Skeletal muscle satellite cell (primary cell): Measurements from ENCODE around the gene SCYGR7.
"Not testable (repeated sequence)": the region's sequence is repeated elsewhere in the genome, so short reads cannot be mapped to it uniquely, and the experiment has no call there.

Experiments used
- H3K27me3 ChIP-seq: 2 replicates; pipeline ENCODE4 v1.7.0; 2013; ENCODE audit warnings: low read length; ENCODE audit not compliant: control insufficient read depth, insufficient read depth
- H3K36me3 ChIP-seq: 2 replicates; pipeline ENCODE4 v1.7.0; 2013; ENCODE audit warnings: mild to moderate bottlenecking, control low read depth, low read length; ENCODE audit not compliant: insufficient read depth
- H3K4me1 ChIP-seq: 2 replicates; pipeline ENCODE4 v1.7.0; 2013; ENCODE audit warnings: low read length; ENCODE audit not compliant: control insufficient read depth, insufficient read depth
- H3K4me2 ChIP-seq: 2 replicates; pipeline ENCODE4 v1.7.0; 2013; ENCODE audit warnings: mild to moderate bottlenecking, low read length
- H3K4me3 ChIP-seq: 2 replicates; pipeline ENCODE4 v1.7.0; 2013; ENCODE audit warnings: low read length
- H3K9ac ChIP-seq: 2 replicates; pipeline ENCODE4 v1.7.0; 2013; ENCODE audit warnings: mild to moderate bottlenecking, low read depth, low read length, moderate library complexity
- H3K9me3 ChIP-seq: replicated peaks from 2 replicates; pipeline ENCODE4 v1.7.0; 2013; ENCODE audit warnings: mild to moderate bottlenecking, control low read depth, low read length

Gene SCYGR7

GRCh38 chr2:227717687-227718567, 10.2 kb upstream of the SCYGR7 start, which contains the start of gene SLC19A3:
Gene SLC19A3, minus strand, starts transcription at chr2:227718028. Its CDS starts 15,710 bp downstream, at chr2:227702318.
- H3K9me3 ChIP-seq = no peaks in the 10 kb centered on the region
- peak within 1 kb of the TSS; percentile 74 for H3K4me3 ChIP-seq
- peak within 1 kb of the TSS; percentile 50 for H3K9ac ChIP-seq
- H3K4me2 ChIP-seq = peak within 1 kb of the TSS; percentile 96
- no peaks in the 10 kb centered on the region for H3K36me3 ChIP-seq
- H3K27me3 ChIP-seq = peaks cover 16% of the 10 kb centered on the region
- peaks cover 5% of the 10 kb centered on the region for H3K4me1 ChIP-seq

- Histone ChIP-seq H3K4me1 (peaks cover 5% of the 10 kb centered on the region), H3K4me2 (no peak overlapping the region), H3K9ac (no peak overlapping the region), H3K27me3 (peaks cover 21% of the 10 kb centered on the region), H3K9me3 (no peaks in the 10 kb centered on the region), H3K36me3 (no peaks in the 10 kb centered on the region), H3K4me3 (no peak overlapping the region)
Measured at GRCh38 chr2:227719641-227720040, 8.5 kb upstream of the SCYGR7 start.

GRCh38 chr2:227720680-227721079, 7.5 kb upstream of the SCYGR7 start:
- Histone ChIP-seq H3K27me3 (peaks cover 28% of the 10 kb centered on the region), H3K4me1 (peaks cover 5% of the 10 kb centered on the region), H3K4me3 (no peak overlapping the region), H3K9ac (no peak overlapping the region), H3K36me3 (no peaks in the 10 kb centered on the region), H3K4me2 (no peak overlapping the region), H3K9me3 (no peaks in the 10 kb centered on the region)

GRCh38 chr2:227722821-227723220, 5.3 kb upstream of the SCYGR7 start:
- H3K4me2 ChIP-seq, H3K4me3 ChIP-seq, H3K9me3 ChIP-seq, H3K36me3 ChIP-seq, H3K9ac ChIP-seq, H3K4me1 ChIP-seq: not testable (repeated sequence)
- H3K27me3 ChIP-seq = peaks cover 21% of the 10 kb centered on the region

GRCh38 chr2:227724394-227725039, 3.6 kb upstream of the SCYGR7 start, which contains the start of gene SCYGR6:
Gene SCYGR6, minus strand, starts transcription at chr2:227724757. Its CDS starts 0 bp downstream, at chr2:227724757.
- Histone ChIP-seq H3K4me1 (no peaks in the 10 kb centered on the region), H3K36me3 (no peaks in the 10 kb centered on the region), H3K9ac (no peak within 1 kb of the TSS), H3K4me2 (no peak within 1 kb of the TSS), H3K27me3 (peaks cover 21% of the 10 kb centered on the region), H3K4me3 (no peak within 1 kb of the TSS), H3K9me3 (no peaks in the 10 kb centered on the region)

GRCh38 chr2:227739351-227739750, 11.2 kb downstream of the SCYGR7 start:
- Histone ChIP-seq H3K9me3 (no peaks in the 10 kb centered on the region), H3K36me3 (no peaks in the 10 kb centered on the region), H3K9ac (no peak overlapping the region), H3K4me3 (no peak overlapping the region), H3K4me1 (no peaks in the 10 kb centered on the region), H3K27me3 (peaks cover 5% of the 10 kb centered on the region), H3K4me2 (no peak overlapping the region)

- H3K9me3 ChIP-seq, H3K9ac ChIP-seq, H3K4me3 ChIP-seq, H3K36me3 ChIP-seq, H3K4me1 ChIP-seq, H3K27me3 ChIP-seq, H3K4me2 ChIP-seq: not testable (repeated sequence)
Measured at GRCh38 chr2:227740705-227741104, 12.6 kb downstream of the SCYGR7 start.

GRCh38 chr2:227745594-227745993, 17.5 kb downstream of the SCYGR7 start, which contains the start of gene SCYGR8:
Gene SCYGR8, plus strand, starts transcription at chr2:227745894. Its CDS starts 0 bp downstream, at chr2:227745894.
- Histone ChIP-seq H3K27me3 (no peaks in the 10 kb centered on the region), H3K9me3 (no peaks in the 10 kb centered on the region), H3K9ac (no peak within 1 kb of the TSS), H3K4me3 (no peak within 1 kb of the TSS), H3K4me1 (no peaks in the 10 kb centered on the region), H3K4me2 (no peak within 1 kb of the TSS), H3K36me3 (no peaks in the 10 kb centered on the region)

- no peaks in the 10 kb centered on the region for H3K4me1 ChIP-seq
- H3K36me3 ChIP-seq = no peaks in the 10 kb centered on the region
- no peak overlapping the region for H3K4me2 ChIP-seq
- no peak overlapping the region for H3K9ac ChIP-seq
- no peaks in the 10 kb centered on the region for H3K9me3 ChIP-seq
- no peaks in the 10 kb centered on the region for H3K27me3 ChIP-seq
- H3K4me3 ChIP-seq = no peak overlapping the region
Measured at GRCh38 chr2:227748079-227748478, 19.9 kb downstream of the SCYGR7 start.

- not testable (repeated sequence) for H3K9ac ChIP-seq, H3K9me3 ChIP-seq, H3K4me2 ChIP-seq, H3K36me3 ChIP-seq, H3K4me3 ChIP-seq, H3K4me1 ChIP-seq, H3K27me3 ChIP-seq
Measured at GRCh38 chr2:227756261-227756660, 28.1 kb downstream of the SCYGR7 start.

GRCh38 chr2:227759411-227760118, 31.4 kb downstream of the SCYGR7 start:
- no peaks in the 10 kb centered on the region for H3K4me1 ChIP-seq
- H3K4me3 ChIP-seq = no peak overlapping the region
- H3K9me3 ChIP-seq = no peaks in the 10 kb centered on the region
- H3K27me3 ChIP-seq = no peaks in the 10 kb centered on the region
- H3K9ac ChIP-seq = no peak overlapping the region
- H3K36me3 ChIP-seq = no peaks in the 10 kb centered on the region
- no peak overlapping the region for H3K4me2 ChIP-seq
